Glomerular visceral epithelial cell (primary cell): ENCODE measurements around the gene LTO1.

ENCODE experiments used
- DNase-seq: peaks from one replicate; pipeline ENCODE4 v3.0.0-alpha.2; 2016; ENCODE audit errors: extremely low spot score

The LTO1 gene

GRCh38 chr11:69674886-69675714, at the start of gene LTO1:
LTO1 (minus strand) TSS chr11:69675353; CDS start chr11:69675239, 114 bp downstream.
- peak; percentile 93 for DNase-seq

GRCh38 chr11:69721745-69722144, 46.6 kb upstream of the LTO1 start:
- DNase-seq: no peak

GRCh38 chr11:69721106-69721505, 46.0 kb upstream of the LTO1 start:
- no peak for DNase-seq

- no peak for DNase-seq
Observed at GRCh38 chr11:69718912-69719311, 43.8 kb upstream of the LTO1 start.

- DNase-seq: no peak
Observed at GRCh38 chr11:69718147-69718546, 43.0 kb upstream of the LTO1 start.

- no peak for DNase-seq
Observed at GRCh38 chr11:69716891-69717747, 42.0 kb upstream of the LTO1 start.

- no peak for DNase-seq
Observed at GRCh38 chr11:69716099-69716498, 40.9 kb upstream of the LTO1 start.

- no peak for DNase-seq
Observed at GRCh38 chr11:69715446-69715845, 40.3 kb upstream of the LTO1 start.

- DNase-seq: no peak
Observed at GRCh38 chr11:69711822-69712801, 37.0 kb upstream of the LTO1 start.

GRCh38 chr11:69708736-69709401, 33.7 kb upstream of the LTO1 start:
- DNase-seq: no peak

GRCh38 chr11:69707176-69707575, 32.0 kb upstream of the LTO1 start:
- DNase-seq: no peak

GRCh38 chr11:69705901-69706787, 31.0 kb upstream of the LTO1 start:
- no peak for DNase-seq

- DNase-seq: no peak
Observed at GRCh38 chr11:69705351-69705811, 30.2 kb upstream of the LTO1 start.

- no peak for DNase-seq
Observed at GRCh38 chr11:69704508-69705253, 29.5 kb upstream of the LTO1 start.

- DNase-seq: no peak
Observed at GRCh38 chr11:69703768-69704507, 28.8 kb upstream of the LTO1 start, which contains the start of gene FGF19. FGF19 (minus strand) TSS chr11:69704022; CDS start chr11:69703876, 146 bp downstream.

- no peak for DNase-seq
Observed at GRCh38 chr11:69703453-69703767, 28.3 kb upstream of the LTO1 start.

- no peak for DNase-seq
Observed at GRCh38 chr11:69702769-69703452, 27.8 kb upstream of the LTO1 start.

GRCh38 chr11:69702239-69702691, 27.1 kb upstream of the LTO1 start:
- no peak for DNase-seq
